HG03442 (cell line): ENCODE results near the gene RNF166.
"Not testable (repeated sequence)": the region's sequence is repeated elsewhere in the genome, so short reads cannot be mapped to it uniquely, and the experiment has no call there.

Source experiments
- ATAC-seq: cut with Tn5 transposase; IDR thresholded peaks from one replicate; pipeline ENCODE4 v1.9.1; 2021; ENCODE audit warnings: mild to moderate bottlenecking, moderate library complexity; ENCODE audit not compliant: unreplicated experiment

The RNF166 gene

DNA sequence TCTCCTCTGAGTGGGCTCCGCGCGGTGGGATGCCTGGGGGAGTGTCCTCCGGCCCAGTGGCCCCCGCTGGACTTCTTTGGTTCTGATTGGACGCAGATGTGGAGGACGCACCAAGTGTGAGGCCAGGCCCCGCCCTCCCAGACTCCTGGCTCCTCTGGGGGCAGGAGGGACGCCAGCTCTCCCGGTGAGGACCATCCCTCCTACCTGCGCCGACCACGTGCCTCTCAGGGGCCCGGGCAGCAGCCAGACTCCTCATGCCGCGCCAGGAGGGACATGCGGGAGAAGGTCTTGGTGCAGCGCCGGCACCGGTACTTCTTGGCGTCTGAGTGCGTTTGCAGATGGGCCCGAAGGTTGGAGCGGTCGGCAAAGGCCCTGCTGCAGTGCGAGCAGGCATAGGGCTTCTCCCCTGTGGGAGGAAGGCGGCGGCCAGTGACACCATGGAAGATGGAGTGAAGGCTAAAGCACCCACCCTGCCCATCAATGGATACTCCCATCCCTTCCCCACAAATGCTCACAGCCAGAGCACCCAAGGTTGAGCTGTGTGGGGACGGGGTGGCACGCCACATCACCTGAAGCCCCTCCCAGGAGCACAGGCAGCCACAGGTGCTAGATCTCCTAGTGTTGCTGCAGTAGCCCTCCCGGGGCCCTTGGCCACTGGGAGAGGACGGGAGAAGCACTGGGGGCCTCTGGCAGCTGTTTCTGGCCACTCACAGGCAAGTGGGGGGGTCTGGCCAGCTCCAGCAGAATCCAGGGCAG lies 27.8 kb downstream of the RNF166 start:
- no peak for ATAC-seq

- no peak for ATAC-seq
Observed at GRCh38 chr16:88677721-88678120, 28.5 kb downstream of the RNF166 start.

- no peak for ATAC-seq
Observed at GRCh38 chr16:88676502-88677242, 29.5 kb downstream of the RNF166 start.

DNA sequence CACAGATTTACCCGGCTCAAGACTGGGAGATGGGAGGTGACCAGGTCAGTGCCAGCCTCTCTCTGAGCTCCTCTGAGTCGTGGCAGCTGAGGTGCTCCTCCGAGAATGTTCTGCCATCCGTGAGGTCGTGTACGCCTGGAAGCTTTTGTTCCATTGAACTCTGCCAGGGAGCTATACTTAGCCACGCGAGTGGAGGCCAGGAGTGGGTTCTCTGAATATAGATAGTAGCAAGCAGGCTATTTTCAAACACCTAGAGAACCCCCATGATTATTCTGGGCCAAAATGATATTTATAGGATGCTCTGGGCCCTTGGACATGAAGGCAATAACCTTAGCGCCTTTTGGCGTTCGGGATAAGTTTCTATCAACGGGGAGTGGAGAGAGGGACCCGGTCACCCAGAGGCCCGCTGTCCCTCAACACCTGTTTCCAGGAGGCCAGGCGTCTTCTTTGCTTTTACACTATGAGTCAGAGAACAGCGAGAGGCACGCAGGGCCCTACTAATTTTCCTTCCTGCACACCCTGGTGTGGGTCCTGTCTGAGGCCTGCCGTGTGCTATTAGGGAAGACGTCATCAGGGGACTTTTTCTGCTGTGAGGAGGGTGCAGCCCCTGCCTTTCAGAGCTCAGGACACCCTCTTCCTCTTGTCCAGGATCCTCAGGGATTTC lies 32.4 kb downstream of the RNF166 start:
- ATAC-seq: no peak

DNA sequence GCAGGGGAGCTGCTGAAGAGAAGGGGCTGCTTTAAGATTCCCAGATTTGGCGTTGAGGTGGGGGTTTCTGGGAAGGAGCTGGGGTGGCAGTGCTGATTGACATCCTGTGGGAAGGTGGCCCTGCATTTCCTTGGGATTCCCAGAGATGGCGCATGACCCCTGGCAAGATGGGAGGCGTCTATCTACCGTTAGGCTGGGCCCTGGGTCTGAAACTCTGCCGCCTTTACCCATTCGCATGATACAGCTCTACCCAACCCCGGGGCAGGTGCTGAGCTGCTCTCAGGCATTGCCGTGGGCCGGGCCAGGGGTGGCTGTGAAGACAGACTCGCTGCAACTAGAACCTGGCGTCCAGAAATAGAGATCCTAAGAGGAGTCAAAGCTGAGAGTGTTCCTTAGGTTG lies 33.4 kb downstream of the RNF166 start:
- ATAC-seq: no peak

DNA sequence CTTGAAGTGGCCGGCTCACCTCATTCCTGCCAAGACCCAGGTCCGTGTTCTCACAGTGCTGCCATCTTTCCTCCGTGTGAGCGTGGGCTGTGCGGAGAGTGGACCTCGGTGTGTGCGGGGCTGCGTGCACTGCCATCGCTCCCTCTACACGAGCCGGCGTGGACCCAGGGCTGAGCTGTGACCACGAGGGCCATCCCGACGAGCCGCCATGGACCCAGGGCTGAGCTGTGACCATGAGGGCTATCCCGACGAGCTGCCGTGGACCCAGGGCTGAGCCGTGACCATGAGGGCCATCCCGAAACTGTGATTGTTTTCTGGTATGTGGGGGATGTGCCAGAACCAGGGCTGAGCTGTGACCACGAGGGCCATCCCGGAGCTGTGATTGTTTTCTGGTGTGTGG lies 34.4 kb downstream of the RNF166 start:
- ATAC-seq: no peak

DNA sequence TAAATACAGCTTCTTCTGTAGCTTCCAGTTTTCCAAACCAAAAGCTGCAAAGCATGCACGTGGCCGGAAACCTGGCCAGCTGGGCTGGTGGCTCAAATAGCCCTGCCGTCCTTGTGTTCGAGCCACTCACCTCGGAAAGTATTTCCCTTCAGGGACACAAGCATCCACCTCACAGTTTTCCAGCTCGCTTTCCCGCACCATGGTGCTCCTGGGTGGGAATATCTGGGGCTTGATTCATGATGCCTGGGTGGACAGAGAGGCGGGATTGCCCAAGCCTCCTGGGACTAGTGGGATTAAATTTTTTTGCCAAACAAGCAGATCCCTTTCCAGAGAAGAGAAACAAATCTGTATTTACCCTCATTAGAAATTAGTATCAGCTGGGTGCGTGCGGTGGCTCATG lies 36.2 kb downstream of the RNF166 start:
- no peak for ATAC-seq

GRCh38 chr16:88669493-88669892 lies 36.7 kb downstream of the RNF166 start:
- not testable (repeated sequence) for ATAC-seq

GRCh38 chr16:88667461-88667860 lies 38.7 kb downstream of the RNF166 start:
- no peak for ATAC-seq

DNA sequence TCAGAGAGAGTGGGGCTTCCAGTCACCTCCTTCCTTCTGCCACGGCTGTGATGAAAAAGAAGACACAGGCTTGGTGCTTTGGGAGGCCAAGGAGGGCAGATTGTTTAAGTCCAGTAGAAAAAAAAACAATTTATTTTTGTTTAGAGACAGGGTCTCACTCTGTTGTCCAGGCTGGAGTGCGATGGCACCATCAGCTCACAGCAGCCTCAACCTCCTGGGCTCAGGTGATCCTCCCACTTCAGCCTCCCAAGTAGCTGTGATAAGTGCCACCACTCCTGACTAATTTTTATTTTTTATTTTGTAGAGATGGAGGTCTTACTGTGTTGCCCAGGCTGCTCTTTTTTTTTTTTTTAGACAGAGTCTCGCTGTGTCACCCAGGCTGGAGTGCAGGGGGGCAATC lies 40.6 kb downstream of the RNF166 start:
- no peak for ATAC-seq

DNA sequence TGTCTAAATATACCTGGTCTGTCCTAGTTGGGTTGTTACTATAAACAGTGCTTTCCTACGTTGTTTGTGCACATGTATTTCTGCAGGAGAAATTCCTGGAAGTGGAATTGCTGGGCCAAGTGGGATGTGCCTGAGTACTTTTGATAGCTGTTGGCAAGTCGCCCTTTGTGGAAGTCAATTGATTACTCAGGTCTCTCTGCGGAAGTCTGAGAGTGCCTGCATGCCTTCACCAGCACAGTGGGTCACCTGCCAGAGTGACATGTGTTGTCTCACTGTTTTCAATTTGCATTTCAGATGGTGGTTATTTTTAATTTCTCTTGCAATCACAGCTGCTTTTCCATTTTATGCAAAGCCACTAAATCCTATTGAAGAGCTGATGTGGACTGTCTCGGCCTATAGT lies 41.1 kb downstream of the RNF166 start:
- ATAC-seq: no peak

GRCh38 chr16:88662843-88663606 lies 43.2 kb downstream of the RNF166 start, which contains the start of gene MVD:
TSS of gene MVD (minus strand) at chr16:88663091. CDS start at chr16:88663080, 11 bp downstream.
- ATAC-seq: peak; percentile 92

- no peak for ATAC-seq
Observed at GRCh38 chr16:88662222-88662842, 43.9 kb downstream of the RNF166 start.

- ATAC-seq: no peak
Observed at GRCh38 chr16:88661468-88661867, 44.7 kb downstream of the RNF166 start.

DNA sequence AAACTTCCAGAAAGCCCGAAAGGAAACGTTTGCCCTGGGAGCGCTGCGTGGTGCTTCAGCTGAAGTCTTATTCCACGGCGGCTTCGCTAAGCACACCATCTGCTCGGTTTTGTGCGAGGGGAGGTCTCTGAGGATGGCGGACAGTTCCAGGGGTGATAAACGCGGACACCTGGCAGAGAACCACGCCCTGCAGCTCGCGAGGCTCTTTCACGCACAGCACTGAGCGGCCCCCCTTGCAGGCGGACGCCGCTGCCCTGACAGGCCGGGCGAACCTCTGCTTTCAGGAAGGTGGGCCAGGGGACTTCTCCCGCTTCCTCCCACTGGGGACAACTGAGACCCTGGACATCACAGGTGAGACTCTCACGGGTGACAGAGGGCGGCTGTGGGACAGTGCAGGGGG lies 47.0 kb downstream of the RNF166 start:
- no peak for ATAC-seq

- no peak for ATAC-seq
Observed at GRCh38 chr16:88658714-88659113, 47.5 kb downstream of the RNF166 start.

DNA sequence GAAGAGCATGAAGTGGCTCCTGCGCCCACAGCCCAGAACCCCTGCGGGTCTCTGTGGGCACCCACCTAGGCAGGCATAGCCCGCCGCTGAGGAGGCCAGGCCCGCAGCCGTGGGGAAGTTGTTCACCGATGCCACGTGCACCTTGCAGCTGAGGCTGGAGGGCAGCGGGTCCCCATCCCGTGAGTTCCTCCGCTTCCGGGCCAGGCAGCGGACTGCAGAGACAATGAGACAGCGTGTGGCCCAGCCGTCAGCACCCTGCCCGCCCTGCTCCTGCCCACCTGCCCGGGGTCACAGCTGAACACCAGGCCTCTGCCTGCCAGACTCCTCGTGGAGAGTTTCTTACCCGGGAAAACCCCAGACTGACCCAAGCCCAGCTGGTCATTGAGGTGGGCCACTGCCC lies 48.8 kb downstream of the RNF166 start:
- ATAC-seq: no peak

DNA sequence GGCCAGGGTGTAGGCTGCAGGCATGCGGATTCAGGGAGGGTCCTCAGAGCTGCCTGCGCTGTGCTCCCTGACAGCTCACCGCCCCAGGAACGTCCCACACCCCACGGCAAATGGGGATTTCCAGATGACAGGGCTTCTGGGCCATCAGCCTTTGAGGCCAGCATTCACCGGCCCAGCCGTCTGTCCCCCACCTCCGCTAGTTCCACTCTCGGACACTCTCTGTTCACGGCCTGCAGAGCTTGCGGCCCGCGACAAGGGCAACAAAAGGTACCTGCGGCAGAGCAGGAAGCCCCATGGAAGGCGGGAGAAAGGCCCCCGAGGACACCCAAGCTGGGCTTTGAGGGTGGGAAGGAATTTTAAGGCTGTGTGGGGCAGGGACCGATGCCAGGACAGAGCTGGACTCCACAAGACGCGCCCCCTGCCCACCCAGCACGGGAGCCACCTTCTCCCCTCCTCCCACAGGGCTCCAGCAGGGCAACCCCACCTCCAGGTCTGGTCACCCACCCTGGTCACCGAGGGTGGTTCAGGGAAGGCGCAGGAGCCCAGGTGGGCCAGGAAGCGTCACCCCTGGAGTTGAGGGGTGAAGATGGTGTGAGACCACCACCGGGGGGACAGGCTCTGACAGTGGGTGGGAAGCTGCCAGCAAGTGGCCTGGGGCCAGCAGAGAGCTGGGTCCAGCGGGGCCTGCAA lies 49.8 kb downstream of the RNF166 start:
- ATAC-seq: no peak

DNA sequence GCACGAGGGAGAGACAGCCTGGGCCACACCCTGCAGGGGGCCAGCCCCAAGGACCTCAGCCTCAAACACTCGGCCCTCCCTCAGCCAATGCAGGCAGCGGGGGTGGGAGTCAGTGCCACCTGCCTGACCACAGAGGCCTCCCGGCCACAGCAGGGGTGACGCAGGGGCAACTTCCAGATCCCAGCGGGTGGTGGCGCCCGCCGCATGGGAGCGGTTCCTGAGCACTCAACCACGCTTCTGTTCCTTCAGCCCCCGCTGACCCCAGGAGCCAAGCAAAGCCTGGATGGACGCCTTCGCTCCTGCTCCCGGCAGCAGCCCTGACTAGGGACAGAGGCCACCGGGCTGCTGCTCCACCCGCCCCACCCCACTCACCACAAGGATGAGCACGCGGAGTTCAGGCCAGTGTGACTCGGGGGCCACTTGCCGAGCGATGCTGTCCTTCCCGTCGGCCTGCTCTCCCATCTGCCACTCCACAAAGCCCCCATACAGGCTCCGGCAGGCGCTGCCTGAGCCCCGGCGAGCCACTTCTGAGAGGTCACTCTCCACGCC lies 50.4 kb downstream of the RNF166 start:
- ATAC-seq: no peak
